Right lung (tissue), 5 donors: ENCODE data around the gene GPATCH2. TPM values are rescaled to one million over a fixed set of nuclear protein-coding genes. Genes with fewer than 3 reads are reported as not detected.
"Not testable (repeated sequence)": the region's sequence is repeated elsewhere in the genome, so short reads cannot be mapped to it uniquely, and the experiment has no call there.

Experiments used
- DNase-seq, 2 donors: peaks; one replicate each; pipeline ENCODE4 v3.0.0-alpha.2; 2013
- polyA plus RNA-seq, 5 donors: library from polyadenylated mRNA; unstranded; fragments of 120-200 nt; gene quantifications; one replicate each; pipeline versions ENCODE4 v1.2.1 to v1.2.3, GENCODE V29; 2013; ENCODE audit warnings: inconsistent platforms in 1 of 5, low replicate concordance in 1 of 5; ENCODE audit not compliant: insufficient read length in 5 of 5, insufficient read depth in 1 of 5

GPATCH2 gene
- polyA plus RNA-seq, 5 donors, result 17.3 to 28.6 (median 26.7) TPM

- no peak for DNase-seq
Measured at GRCh38 chr1:217586586-217586985, 44.3 kb downstream of the GPATCH2 start.

GRCh38 chr1:217585577-217585976 lies 45.3 kb downstream of the GPATCH2 start:
- no peak for DNase-seq

GRCh38 chr1:217584286-217584811 lies 46.5 kb downstream of the GPATCH2 start:
- not testable (repeated sequence) for DNase-seq

GRCh38 chr1:217577336-217577735 lies 53.6 kb downstream of the GPATCH2 start:
- DNase-seq, result no peak

- no peak for DNase-seq
Measured at GRCh38 chr1:217574265-217574949, 56.5 kb downstream of the GPATCH2 start.

- no peak for DNase-seq
Measured at GRCh38 chr1:217569021-217569420, 61.9 kb downstream of the GPATCH2 start.

- no peak for DNase-seq
Measured at GRCh38 chr1:217568200-217568599, 62.7 kb downstream of the GPATCH2 start.

- no peak for DNase-seq
Measured at GRCh38 chr1:217564833-217565232, 66.1 kb downstream of the GPATCH2 start.

- no peak for DNase-seq
Measured at GRCh38 chr1:217564207-217564606, 66.7 kb downstream of the GPATCH2 start.

GRCh38 chr1:217563179-217563578 lies 67.7 kb downstream of the GPATCH2 start:
- no peak for DNase-seq

- DNase-seq, result no peak
Measured at GRCh38 chr1:217562229-217562878, 68.5 kb downstream of the GPATCH2 start.

- DNase-seq, result no peak
Measured at GRCh38 chr1:217561446-217561845, 69.4 kb downstream of the GPATCH2 start.

GRCh38 chr1:217554849-217555248 lies 76.0 kb downstream of the GPATCH2 start:
- no peak for DNase-seq

- no peak for DNase-seq
Measured at GRCh38 chr1:217553949-217554509, 76.9 kb downstream of the GPATCH2 start.

GRCh38 chr1:217552339-217552951 lies 78.4 kb downstream of the GPATCH2 start:
- DNase-seq, result no peak

- DNase-seq, result no peak
Measured at GRCh38 chr1:217542837-217543236, 88.1 kb downstream of the GPATCH2 start.

- DNase-seq, result peak in 1 of 2 donors; percentile 26
Measured at GRCh38 chr1:217542136-217542777, 88.6 kb downstream of the GPATCH2 start.

GRCh38 chr1:217540321-217540720 lies 90.6 kb downstream of the GPATCH2 start:
- no peak for DNase-seq

- no peak for DNase-seq
Measured at GRCh38 chr1:217539510-217539909, 91.4 kb downstream of the GPATCH2 start.

- DNase-seq, result no peak
Measured at GRCh38 chr1:217535601-217536377, 95.1 kb downstream of the GPATCH2 start.

GRCh38 chr1:217534566-217534965 lies 96.3 kb downstream of the GPATCH2 start:
- no peak for DNase-seq
